ENCODE data around the gene KCNH4.

Gene KCNH4

DNA sequence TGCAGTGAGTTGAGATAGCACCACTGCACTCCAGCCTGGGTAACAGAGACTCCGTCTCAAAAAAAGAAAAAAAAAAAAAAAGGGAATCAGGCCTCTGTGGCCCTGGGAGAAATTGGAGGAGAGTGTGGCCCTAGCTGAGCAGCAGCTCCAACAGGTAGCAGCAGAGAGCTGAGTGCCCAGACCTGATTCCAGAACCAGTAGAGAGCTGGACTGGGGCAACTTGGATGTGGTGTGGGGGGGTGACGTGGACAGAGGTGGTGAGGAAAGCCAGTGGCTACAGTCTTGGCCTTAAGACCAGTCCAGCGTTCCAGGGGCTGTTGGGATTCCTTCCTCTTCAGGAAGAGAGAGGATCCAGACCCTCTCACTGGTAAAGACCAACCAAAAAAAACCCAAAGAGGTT lies 56.7 kb downstream of the KCNH4 start:
- TF ChIP-seq CTCF (IDR thresholded peaks at IDR 0.05; ENCODE audit: low read depth, low read length): no peak
- H3K4me3 ChIP-seq (ENCODE audit: low read depth, low read length): no peak overlapping the region

DNA sequence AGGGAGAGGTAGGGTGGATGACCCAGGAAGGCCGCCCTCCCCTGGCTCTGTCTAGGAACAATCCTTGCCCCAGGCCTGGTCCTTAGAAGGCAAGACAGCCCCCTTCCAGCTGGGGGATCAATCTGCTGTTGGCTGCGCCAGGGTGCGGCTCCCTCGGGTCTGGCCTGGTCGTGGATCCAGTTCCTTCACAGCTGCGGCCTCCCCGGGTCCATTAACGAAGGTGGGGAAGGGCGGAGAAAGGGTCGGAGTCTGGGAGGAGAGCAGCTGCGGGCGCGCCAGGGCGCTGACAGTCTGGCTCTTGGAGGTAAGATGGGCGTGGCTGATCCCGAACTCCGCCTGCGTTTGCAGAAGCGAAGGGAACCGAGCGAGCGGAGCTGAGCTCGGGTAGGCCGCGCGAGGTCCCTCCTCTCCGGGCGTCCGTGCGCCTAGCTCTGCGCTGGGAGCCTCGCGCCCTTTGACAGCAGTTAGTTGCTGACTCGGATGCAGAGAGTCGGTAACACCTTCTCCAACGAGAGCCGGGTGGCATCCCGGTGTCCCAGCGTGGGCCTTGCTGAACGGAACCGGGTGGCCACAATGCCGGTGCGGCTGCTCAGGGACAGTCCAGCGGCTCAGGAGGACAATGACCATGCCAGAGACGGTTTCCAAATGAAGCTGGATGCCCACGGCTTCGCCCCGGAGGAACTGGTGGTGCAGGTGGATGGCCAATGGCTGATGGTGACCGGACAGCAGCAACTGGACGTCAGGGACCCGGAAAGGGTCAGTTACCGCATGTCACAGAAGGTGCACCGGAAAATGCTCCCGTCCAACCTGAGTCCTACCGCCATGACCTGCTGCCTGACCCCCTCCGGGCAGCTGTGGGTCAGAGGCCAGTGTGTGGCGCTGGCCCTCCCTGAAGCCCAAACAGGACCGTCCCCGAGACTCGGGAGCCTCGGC lies 58.3 kb downstream of the KCNH4 start, which contains the start of gene HSPB9:
HSPB9 (plus strand) TSS at position 434 of the 933 bp plus-strand sequence; CDS start at position 481, 47 bp downstream.
- no peak for TF ChIP-seq CTCF (IDR thresholded peaks at IDR 0.05; ENCODE audit: low read depth, low read length)
- H3K4me3 ChIP-seq (ENCODE audit: low read depth, low read length): no peak within 1 kb of the TSS

GRCh38 chr17:42120770-42121769 lies 59.9 kb downstream of the KCNH4 start, which contains the start of gene KAT2A:
Gene KAT2A (minus strand): TSS chr17:42121367. CDS start chr17:42121304, 63 bp downstream.
- no peak for TF ChIP-seq CTCF (IDR thresholded peaks at IDR 0.05; ENCODE audit: low read depth, low read length)
- peak within 1 kb of the TSS; percentile 57 for H3K4me3 ChIP-seq (ENCODE audit: low read depth, low read length)

GRCh38 chr17:42120161-42120769 lies 60.7 kb downstream of the KCNH4 start:
- no peak for TF ChIP-seq CTCF (IDR thresholded peaks at IDR 0.05; ENCODE audit: low read depth, low read length)
- peak overlapping the region; percentile 57 for H3K4me3 ChIP-seq (ENCODE audit: low read depth, low read length)

GRCh38 chr17:42119301-42119700 lies 61.6 kb downstream of the KCNH4 start:
- H3K4me3 ChIP-seq (ENCODE audit: low read depth, low read length): no peak overlapping the region
- no peak for TF ChIP-seq CTCF (IDR thresholded peaks at IDR 0.05; ENCODE audit: low read depth, low read length)

- H3K4me3 ChIP-seq (ENCODE audit: low read depth, low read length): no peak overlapping the region
- peak; percentile 36; the same call in 1 of the 2 replicates for TF ChIP-seq CTCF (IDR thresholded peaks at IDR 0.05; ENCODE audit: low read depth, low read length)
Observed at GRCh38 chr17:42118545-42118944, 62.4 kb downstream of the KCNH4 start.

Measured in WI38 (cell line).